ENCODE measurements around the gene CCNJ.
A peak's percentile ranks its signal among the peaks of the same experiment; 100 is the strongest.
"Not testable (repeated sequence)": the region's sequence is repeated elsewhere in the genome, so short reads cannot be mapped to it uniquely, and the experiment has no call there.

Gene CCNJ, protein sequence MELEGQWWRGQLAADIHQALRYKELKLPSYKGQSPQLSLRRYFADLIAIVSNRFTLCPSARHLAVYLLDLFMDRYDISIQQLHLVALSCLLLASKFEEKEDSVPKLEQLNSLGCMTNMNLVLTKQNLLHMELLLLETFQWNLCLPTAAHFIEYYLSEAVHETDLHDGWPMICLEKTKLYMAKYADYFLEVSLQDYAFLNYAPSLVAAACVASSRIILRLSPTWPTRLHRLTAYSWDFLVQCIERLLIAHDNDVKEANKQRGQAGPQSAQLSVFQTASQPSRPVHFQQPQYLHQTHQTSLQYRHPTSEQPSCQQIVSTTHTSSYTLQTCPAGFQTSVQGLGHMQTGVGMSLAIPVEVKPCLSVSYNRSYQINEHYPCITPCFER

DNA sequence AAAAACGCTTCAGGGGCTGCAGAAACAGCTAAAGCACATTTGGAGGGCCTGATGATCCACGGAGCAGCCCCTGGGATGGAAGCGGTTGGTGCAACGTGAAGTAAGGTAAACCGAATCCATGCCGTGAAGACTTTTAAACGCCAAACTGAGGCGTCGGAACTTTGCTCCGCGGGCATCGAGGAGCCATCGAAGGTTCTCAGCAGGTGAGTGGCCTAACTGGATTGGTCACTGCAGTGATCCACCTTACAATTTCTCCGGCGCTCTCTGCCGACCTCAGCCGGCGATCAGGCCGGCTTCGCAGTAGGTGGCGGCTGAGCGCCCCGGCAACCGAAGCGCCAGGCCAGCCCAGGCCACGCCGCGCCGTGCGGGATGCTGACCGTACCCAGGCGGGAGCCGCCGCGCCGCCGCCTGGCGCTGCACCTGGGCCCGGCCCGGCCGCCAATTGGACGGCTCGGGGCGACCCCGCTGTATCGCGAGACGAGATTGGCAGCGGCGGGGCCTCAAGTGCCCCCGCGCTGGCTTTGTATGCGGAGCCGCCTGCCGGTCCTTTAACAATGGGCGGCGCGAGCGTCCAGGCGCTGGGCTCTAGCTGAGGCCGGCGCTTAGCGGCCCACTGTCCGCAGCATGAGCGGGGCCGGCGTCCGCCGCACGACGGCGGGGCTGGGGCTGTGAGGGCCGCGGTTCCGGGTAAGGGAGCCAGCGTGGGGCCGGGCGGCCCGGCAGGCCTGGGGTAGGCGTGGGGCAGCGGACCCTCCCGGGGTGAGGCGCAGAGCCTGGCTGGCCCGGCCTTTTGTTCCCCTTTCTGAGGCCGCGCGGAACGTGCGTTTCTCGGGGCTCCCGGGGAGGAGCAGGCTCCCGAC lies at the start of gene CCNJ:
CCNJ (plus strand) TSS at position 551 of the 860 bp plus-strand sequence. CDS start 811 bp downstream, outside the sequence.
- DNase-seq: no peak

GRCh38 chr10:95994376-95994775 lies 49.0 kb upstream of the CCNJ start:
- not testable (repeated sequence) for DNase-seq

DNA sequence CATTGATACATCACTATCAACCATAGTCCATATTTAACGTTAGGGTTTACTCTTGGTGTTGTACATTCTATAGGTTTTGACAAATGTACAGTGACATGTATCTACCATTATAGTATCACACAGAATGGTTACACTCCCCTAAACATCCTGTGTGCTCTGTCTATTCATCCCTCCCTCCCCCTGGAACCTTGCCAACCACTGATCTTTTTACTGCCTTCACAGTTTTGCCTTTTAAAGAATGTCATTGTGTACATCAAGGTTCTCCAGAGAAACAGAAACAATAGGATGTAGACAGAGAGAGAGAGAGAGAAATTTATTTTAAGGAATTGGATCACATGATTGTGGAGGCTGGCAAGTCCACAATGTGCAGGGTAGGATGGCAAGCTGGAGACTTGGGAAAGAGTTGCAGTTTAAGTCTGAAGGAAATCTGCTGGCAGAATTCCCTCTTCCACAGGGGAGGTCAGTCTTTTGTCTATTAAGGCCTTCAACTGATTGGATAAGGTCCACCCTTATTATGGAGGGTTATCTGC lies 45.1 kb upstream of the CCNJ start:
- DNase-seq: no peak

GRCh38 chr10:96013956-96014355 lies 29.4 kb upstream of the CCNJ start:
- no peak for DNase-seq

DNA sequence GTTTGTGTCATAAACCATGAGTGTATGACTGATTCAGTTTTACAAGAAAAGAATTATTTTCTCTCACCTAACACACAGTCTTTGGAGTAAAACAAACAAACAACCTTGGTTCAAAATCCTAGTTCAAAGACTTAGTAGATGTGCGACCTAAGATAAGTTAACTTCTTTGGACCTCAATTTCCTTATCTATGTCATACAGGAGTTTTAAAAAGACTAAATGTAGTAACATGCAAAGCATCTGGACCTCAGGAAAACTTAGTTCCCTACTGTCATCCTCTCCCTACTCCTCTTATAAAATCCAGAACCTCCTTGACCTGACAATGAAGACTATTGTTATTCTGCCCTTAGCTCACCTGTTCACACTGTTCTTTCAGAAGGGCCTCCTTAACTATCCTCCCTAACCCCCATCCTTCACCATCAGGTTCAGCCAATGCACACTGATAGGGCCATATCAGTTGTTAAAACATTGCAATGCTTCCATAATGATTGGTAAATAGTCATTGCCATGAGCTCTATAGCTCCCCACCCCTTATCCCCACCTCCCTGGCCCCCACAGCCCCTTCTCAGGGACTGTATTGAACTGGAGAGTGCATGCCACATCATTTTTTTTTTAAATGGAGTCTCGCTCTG lies 28.8 kb upstream of the CCNJ start:
- no peak for DNase-seq

DNA sequence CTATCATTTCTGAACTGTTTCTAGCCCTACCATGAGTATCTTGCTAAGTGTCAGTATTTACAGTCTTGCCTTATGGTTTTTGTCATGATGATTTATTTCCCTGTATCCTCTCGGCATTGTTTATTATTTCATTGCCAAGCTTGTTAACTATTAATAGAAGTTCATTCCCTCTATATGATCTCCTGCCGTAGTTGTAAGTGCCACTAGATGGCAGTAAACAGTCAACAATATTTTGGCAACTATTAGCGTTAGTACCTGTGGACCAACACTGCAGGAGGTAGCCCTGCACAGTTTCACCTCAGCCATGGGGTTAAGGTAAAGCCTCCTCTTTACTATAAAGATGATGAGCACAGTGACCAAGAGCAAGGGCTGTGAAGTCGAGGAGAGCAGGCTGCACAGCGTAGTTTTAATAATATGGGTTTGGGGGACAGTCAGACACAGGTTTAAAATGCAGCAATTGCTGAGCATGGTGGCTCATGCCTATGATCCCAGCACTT lies 26.1 kb upstream of the CCNJ start:
- DNase-seq: peak; percentile 19

DNA sequence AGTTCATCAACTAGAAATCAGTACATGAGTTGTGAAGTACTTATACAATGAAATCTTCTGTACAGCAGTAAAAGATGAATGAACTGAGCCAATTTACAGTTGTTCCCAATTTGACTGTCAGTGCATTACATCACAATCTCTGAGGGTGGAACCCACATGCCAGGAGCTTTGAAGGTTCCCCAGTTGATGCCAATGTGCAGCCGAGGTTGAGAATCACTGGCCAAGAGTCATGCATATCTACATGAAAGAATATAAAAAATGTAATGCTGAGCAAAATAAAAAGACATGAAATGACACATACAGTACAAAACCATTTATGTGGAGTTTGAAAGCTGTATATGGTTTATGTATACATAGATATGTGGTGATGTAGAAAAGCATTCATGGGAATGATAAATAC lies 22.1 kb upstream of the CCNJ start:
- no peak for DNase-seq

DNA sequence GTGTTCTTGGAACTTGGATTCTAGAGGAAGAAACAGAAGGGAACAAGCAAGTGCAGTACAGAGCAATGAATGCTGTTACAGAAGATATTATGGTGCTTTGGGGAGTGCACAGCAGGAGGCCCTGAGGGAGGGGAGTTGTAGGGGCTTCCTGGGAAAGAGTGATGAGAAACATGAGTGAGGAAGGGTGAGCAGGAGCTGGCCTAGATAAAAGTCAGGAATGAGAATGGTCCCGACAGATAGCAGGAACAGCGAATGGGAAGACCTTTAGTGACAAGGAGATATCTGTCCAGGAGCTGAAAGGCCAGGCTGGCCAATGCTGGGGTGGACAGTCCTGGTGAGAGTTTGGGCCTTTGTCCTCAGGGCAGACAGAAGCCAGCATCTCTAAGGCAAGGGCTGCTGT lies 20.6 kb upstream of the CCNJ start:
- DNase-seq: no peak

GRCh38 chr10:96023168-96023567 lies 20.2 kb upstream of the CCNJ start:
- no peak for DNase-seq

DNA sequence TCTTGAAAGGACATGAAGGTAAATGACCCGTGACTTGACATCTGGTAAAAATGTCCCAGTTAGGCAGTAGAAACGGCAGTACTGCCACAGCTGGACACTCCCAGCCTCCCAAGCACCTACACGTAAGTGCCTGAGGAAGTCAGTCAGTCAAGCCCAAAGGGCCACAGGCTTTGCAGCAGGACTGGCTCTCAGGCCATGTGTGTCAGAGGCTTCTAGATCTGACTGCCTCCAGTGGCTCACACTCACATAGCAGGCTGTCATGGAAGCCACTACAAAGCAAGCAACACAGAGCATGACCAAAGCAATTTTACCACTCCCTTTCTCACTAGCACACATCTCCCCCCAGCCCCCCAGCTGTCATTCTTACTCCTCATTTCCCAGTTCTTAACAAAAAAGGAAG lies 17.8 kb upstream of the CCNJ start:
- no peak for DNase-seq

DNA sequence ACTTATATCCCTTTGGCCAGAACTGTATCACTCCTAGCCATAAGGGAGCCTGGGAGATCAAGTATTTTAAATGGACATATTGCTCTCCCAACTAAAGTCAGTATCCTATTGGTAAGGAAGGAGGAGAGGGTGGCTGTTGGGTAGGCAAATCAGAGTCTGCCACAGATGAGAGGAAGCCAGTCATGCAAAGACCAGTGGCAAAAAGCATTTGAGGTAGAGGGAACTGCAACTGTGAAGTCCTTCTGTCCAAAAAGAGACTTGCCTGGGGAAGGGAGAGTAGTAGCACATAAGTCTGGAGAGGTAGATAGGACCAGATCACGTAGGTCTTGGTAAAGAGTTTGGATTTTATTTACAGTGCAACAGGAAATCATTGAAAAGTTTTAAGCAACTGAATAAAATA lies 8.8 kb upstream of the CCNJ start:
- DNase-seq: no peak

- no peak for DNase-seq
These were observed 4.7 kb upstream of the CCNJ start for GRCh38 chr10:96038476-96039387.

DNA sequence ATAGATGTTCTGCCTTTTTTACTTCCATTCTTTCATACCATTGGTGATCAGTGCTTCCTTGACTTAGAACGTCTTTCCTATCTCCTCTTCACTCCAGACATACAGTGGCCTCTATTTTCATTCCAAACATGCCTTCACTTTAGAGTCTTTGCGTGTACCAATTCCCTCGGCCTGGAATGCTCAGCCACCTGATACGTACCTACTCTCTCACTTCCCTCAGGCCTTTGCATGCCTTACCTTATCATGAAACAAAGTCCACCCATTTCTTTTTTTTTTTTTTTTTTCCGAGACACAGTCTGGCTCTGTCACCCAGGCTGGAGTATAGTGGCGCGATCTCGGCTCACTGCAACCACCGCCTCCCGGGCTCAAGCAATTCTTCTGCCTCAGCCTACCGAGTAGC lies 2.2 kb upstream of the CCNJ start:
- no peak for DNase-seq

DNA sequence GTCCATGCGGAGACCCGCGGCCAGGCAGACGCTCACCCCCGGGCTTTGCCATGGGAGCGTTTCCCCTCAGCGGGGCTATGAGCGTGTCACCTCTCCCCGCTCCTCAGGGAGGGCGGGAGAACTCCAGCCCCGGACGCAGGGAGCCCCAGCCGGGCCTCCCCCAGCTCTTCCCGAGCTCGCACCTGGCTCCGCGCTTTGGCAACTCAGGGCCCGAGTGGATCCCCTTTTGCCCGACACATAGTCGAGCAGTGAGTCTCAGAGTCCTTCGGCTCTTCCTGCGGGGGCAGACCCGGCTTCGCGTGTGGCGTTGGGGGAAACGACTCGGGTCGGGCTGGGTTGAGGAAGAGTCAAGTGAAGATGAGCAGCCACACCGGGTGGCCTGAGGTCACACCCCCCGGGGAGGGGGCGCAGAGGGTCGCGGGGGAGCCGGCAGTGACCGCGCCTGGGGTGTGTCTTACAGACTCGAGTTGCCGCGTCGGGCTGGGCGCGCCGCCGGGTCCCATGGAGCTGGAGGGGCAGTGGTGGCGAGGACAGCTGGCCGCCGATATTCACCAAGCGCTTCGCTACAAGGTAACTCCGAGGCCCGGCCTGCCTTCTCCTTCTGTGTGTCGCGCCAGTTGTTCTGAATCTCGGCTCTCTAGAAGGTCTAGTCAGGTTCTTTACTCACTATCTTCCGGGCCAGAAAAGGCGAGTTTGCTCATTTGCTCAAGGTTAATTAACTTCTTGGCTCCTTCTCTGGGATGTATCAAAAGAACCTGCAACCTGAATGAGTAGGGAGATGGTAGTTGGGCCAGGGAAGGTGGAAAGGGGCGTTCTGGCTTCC lies 721 bp downstream of the CCNJ start:
- no peak for DNase-seq

GRCh38 chr10:96044736-96045135 lies 1.4 kb downstream of the CCNJ start:
- DNase-seq: no peak

DNA sequence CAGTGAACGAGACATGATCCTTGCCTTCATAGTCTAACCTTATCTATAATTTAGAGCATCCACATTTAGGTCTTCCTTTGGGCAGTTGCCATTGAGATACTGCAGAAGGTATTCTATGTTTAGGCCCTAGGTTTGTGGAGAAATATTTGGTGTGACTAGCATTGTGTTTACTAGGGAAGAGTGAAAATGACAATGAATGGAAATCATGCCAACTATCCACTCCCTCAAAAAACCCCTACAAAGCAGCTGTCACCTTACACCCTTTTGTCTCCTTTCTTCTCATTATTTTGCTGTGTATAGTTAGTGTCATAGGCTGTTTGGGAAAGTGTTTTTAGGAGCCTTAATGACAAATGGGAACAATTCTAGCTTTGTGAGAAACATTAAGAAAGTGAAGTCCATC lies 3.2 kb downstream of the CCNJ start:
- no peak for DNase-seq

- DNase-seq: no peak
These were observed 3.7 kb downstream of the CCNJ start for GRCh38 chr10:96047004-96047649.

- DNase-seq: not testable (repeated sequence)
These were observed 4.5 kb downstream of the CCNJ start for GRCh38 chr10:96047925-96048324.

GRCh38 chr10:96049340-96049739 lies 6.0 kb downstream of the CCNJ start:
- no peak for DNase-seq

DNA sequence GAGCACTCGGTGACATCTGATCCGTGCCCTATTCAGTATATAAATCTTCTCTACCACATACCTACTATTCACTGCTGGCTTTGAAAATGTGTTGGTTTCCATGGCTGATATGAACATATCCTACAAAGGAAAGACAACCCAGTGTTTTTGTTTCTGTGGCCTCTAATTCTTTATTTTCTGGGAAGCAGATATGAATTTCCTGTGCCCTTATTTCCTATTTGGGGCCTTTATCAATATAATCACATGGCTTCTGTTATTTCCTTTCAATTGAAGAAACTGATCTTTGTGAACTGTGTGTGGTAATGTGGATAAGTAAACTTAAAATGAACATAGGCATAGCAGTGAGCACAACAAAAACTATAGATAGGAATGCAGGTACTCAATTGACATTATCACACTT lies 10.6 kb downstream of the CCNJ start:
- no peak for DNase-seq

DNA sequence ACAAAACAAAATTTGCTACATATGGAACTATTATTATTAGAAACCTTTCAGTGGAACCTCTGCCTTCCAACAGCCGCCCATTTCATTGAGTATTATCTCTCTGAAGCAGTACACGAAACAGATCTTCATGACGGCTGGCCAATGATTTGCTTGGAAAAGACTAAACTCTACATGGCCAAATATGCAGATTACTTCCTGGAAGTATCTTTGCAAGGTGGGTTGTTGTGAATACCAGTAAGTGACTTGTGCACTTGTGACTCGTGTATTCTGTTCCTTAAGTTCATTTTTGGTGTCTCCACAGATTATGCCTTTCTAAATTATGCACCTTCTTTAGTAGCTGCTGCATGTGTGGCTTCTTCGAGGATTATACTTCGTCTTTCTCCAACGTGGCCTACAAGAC lies 13.4 kb downstream of the CCNJ start:
- no peak for DNase-seq
